Measurements from ENCODE around the gene PLEKHA1.

DNA sequence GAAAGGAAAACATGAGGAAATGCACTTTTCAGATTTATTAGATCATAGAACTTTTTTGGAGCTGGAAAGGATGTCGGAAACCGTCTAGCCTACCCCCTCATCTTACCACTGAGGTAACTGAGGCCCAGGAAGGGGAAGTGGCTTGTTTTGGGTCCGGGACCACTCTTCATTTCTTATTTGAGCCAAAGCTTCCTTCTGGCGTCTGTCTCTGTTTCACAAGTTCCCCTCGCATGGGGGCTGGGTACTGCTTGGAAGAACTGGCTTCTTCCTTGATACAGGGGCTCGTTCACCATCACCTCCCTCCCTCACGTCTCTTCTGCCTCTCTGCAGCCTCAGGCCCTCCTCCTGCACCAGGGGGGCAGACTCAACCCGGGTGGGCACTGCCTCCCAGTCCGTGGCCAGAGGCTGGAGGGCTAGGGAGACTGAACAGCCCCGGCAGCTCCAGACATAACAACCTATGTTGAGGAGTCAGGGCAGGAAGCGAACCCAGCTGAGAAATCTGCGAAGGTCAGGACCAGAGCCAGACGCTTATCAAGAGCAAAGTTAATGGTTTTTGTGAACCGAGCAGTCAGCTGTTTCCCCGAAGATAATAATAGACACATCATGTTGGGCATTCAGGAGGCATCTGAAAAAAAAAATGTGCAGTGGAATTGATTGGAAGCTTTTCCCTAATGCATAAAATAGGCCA is 99.8 kb downstream of the PLEKHA1 start:
- TF ChIP-seq, protein P1, sequence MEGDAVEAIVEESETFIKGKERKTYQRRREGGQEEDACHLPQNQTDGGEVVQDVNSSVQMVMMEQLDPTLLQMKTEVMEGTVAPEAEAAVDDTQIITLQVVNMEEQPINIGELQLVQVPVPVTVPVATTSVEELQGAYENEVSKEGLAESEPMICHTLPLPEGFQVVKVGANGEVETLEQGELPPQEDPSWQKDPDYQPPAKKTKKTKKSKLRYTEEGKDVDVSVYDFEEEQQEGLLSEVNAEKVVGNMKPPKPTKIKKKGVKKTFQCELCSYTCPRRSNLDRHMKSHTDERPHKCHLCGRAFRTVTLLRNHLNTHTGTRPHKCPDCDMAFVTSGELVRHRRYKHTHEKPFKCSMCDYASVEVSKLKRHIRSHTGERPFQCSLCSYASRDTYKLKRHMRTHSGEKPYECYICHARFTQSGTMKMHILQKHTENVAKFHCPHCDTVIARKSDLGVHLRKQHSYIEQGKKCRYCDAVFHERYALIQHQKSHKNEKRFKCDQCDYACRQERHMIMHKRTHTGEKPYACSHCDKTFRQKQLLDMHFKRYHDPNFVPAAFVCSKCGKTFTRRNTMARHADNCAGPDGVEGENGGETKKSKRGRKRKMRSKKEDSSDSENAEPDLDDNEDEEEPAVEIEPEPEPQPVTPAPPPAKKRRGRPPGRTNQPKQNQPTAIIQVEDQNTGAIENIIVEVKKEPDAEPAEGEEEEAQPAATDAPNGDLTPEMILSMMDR (IDR thresholded peaks at IDR 0.05), result no peak
- TF ChIP-seq POLR2A (IDR thresholded peaks at IDR 0.05), result no peak
